Epidermal melanocyte (primary cell): ENCODE measurements around the gene ASAP3.

Experiments used
- DNase-seq: peaks from one replicate; pipeline ENCODE4 v3.0.0; 2011; ENCODE audit warnings: low spot score; ENCODE audit not compliant: insufficient read length

The ASAP3 gene

DNA sequence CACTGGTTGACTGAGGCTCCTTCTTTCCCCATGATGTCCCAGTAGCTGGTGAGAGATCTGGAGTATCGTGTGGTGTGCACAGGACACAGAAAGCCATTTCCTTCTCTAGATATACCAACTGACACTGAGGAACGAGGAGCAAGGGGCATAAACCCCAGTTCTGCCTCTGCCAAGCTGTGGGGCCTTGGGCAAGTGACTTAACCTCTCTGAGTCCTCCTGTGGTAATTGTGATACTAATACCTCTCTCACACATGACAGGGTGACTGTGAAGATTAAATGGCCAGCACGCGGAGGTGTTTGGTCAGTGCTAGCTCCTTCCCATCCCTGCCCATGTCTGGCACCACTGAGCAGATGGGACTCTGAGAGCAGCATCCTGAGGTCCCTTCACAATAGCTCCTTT is 33.1 kb downstream of the ASAP3 start:
- no peak for DNase-seq

- DNase-seq = no peak
These were observed 34.0 kb downstream of the ASAP3 start for GRCh38 chr1:23449958-23450357.

GRCh38 chr1:23449306-23449705 is 34.7 kb downstream of the ASAP3 start:
- DNase-seq = no peak

DNA sequence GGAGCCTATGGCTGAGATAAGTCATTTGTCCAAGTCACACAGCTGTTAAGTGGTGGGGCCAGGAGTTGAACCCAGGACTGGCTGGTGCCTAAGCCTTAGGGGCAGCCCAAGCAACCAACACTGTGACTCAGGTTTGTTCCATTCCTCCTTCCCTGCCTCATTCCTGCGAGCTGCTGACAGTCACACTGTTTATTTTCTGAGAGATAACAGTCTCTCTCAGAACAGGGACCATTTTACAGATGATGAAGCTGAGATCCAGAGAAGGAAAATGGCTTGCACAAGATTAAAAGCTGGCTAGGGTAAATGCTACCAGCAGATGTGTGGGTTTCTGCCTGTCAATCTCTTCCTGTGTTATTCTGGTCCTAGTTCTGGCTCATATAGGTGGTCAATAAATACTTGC is 35.1 kb downstream of the ASAP3 start:
- no peak for DNase-seq

GRCh38 chr1:23446661-23447310 is 37.2 kb downstream of the ASAP3 start:
- DNase-seq = no peak

- DNase-seq = no peak
These were observed 39.2 kb downstream of the ASAP3 start for GRCh38 chr1:23444596-23445390.

DNA sequence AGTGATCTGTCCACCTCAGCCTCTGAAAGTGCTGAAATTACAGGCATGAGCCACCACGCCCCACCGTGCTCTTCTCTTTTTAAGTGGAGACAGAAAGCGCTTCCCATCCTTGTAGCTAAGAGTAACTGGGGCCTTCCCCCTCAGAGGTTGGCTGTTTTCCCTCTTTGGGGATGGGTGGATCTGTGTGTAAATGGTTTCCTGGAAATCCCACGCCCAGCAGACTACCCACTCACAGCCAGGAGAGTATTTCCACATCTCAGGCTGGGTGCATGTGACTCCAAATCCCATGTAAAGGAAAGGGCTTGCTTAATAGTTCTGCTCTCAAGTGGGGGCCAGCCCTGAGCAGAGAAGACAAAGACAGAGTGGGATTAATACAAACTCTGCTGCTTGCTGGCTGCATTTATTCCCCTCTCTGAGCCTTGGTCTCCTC is 39.9 kb downstream of the ASAP3 start:
- DNase-seq = peak; percentile 57

GRCh38 chr1:23442751-23443150 is 41.2 kb downstream of the ASAP3 start:
- DNase-seq = no peak

GRCh38 chr1:23441446-23442148 is 42.4 kb downstream of the ASAP3 start:
- DNase-seq = no peak

GRCh38 chr1:23438545-23438944 is 45.4 kb downstream of the ASAP3 start:
- DNase-seq = no peak

DNA sequence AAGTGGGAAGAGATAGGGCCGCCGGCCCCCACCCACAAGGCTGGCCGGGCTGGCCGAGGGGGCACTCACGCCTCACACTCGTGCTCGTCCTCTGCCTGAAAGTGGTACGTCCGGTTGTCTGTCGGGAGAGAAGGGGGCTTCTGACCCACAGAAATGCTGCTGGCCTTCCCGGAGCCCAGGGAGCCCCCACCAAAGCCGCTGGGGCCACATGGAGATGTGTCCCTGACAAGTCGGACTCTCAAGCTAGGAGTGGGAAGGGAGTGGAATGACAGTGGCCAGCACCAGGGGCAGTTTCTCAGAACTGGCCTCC is 46.7 kb downstream of the ASAP3 start:
- no peak for DNase-seq

DNA sequence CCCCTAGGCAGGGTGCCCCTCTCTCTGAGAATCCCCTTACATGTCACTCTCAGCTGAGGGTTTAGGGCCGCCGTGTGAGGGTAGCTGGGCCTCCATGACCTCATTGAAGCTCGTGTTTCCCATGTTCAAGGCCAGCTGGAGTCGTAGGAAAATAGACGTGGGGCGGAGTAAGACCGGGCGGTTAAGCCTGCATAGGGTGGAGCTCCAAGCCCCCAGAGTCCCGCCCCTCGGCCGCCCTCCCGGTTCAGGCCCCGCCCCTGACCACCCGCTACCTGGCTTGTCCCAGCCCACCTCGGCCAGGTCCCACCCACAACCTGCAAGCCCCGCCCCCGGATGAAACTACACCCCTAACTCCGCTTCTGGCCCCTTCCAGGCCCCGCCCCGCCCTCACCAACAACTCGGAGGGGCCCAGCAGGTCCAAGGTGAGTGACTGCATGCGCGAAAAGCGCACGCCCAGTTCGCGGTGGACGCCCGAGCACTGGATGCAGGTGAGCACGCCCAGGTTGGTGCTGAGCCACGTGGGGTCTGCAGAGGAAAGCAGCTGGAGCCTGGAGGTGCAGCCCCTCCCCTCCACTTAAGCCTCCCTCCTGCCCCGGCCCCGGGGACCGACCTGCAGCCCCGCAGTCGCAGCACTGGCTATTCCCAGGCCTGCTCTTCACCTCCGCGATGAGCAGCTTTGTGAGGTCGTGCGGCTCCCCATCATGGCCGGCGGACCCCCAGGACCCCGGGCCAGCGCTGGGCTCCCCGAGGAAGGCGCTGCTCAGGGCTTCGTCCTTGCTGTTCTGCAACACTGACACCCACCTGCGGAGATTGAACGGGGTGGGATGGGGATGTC is 47.2 kb downstream of the ASAP3 start:
- no peak for DNase-seq

GRCh38 chr1:23434260-23434775 is 49.7 kb downstream of the ASAP3 start:
- DNase-seq = no peak

GRCh38 chr1:23433122-23433521 is 50.9 kb downstream of the ASAP3 start:
- DNase-seq = no peak

- no peak for DNase-seq
These were observed 52.5 kb downstream of the ASAP3 start for GRCh38 chr1:23431431-23431830.

DNA sequence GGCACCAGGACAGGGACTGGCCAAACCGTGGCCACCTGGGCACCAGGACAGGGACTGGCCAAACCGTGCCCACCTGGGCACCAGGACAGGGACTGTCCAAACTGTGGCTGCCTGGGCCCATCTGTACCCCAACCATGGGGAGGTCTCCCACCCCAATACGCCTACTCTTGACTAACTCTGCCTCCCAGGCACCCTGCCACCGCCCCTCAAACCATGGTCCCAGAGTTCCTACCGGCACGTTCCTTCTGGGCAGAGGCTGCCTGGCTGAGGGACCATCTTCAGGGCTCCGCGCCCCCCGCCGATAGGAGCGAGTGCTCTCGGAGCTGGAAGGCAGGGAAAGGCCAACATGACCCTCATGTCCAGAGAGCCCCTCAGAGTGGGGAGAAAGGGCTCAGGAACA is 53.2 kb downstream of the ASAP3 start:
- DNase-seq = no peak

GRCh38 chr1:23428136-23428905 is 55.7 kb downstream of the ASAP3 start:
- DNase-seq = no peak

- no peak for DNase-seq
These were observed 56.4 kb downstream of the ASAP3 start for GRCh38 chr1:23427550-23427949.

- no peak for DNase-seq
These were observed 57.2 kb downstream of the ASAP3 start for GRCh38 chr1:23426828-23427227.

GRCh38 chr1:23425193-23425494 is 58.8 kb downstream of the ASAP3 start:
- no peak for DNase-seq
